Spleen (tissue), 7 donors: ENCODE measurements around the gene PCID2.

Experiments used
- CTCF ChIP-seq, 11 experiments: fragments of 200-600 bp in 7 of 11; fragments of 450-650 bp in 4 of 11; sonication (generic) in 4 of 11; IDR thresholded peaks in 8 of 11; conservative IDR thresholded peaks in 3 of 11; 1 replicate in 7 of 11; 2 replicates in 4 of 11; pipeline versions ENCODE4 v1.4.0 to v1.8.0; 2016 to 2021; ENCODE audit warnings: antibody characterized with exemption in 11 of 11, inconsistent platforms in 4 of 11, mild to moderate bottlenecking in 1 of 11
- POLR2A ChIP-seq, 3 donors: fragments of 450-650 bp; IDR thresholded peaks; one replicate each; pipeline ENCODE4 v1.5.1; 2017; ENCODE audit warnings: antibody characterized with exemption in 3 of 3, mild to moderate bottlenecking in 1 of 3
- POLR2AphosphoS5 ChIP-seq, 3 donors: sonication (generic); formaldehyde crosslinking; IDR thresholded peaks; one replicate each; pipeline ENCODE4 v1.5.1; 2017; ENCODE audit warnings: antibody characterized with exemption in 3 of 3
- donor health status: DM: no; HTN: no; CAD: no; lungs with moderate emphysema.
- donor health status: DM: no; HTN: no; CAD: no.
- donor health status: DM: no; HTN: no; CAD: no.

- TF ChIP-seq CTCF (IDR thresholded peaks at IDR 0.05 in 8 of 11, conservative IDR thresholded peaks at IDR 0.05 in 3 of 11) (no peak), POLR2AphosphoS5 (IDR thresholded peaks at IDR 0.05) (peak; percentile 30 to 39 (median 31)), POLR2A (IDR thresholded peaks at IDR 0.05) (no peak)
These were observed 37.0 kb downstream of the PCID2 start for GRCh38 chr13:113171250-113172125.
